Muscle of arm (tissue), 12 donors: ENCODE data around the gene RAET1E. TPM values are rescaled to one million over a fixed set of nuclear protein-coding genes. Genes with fewer than 3 reads are reported as not detected.

ENCODE experiments used
- DNase-seq: peaks from one replicate; pipeline ENCODE4 v3.0.0-alpha.2; 2013
- polyA plus RNA-seq, 12 donors: library from polyadenylated mRNA; unstranded; fragments of 120-200 nt; gene quantifications; one replicate each; pipeline ENCODE4 v1.2.1, GENCODE V29; 2013; ENCODE audit not compliant: insufficient read length in 12 of 12

Gene RAET1E
- polyA plus RNA-seq, 12 donors = 0.11 to 2.1 (median 0.97) TPM; not detected in 2

DNA sequence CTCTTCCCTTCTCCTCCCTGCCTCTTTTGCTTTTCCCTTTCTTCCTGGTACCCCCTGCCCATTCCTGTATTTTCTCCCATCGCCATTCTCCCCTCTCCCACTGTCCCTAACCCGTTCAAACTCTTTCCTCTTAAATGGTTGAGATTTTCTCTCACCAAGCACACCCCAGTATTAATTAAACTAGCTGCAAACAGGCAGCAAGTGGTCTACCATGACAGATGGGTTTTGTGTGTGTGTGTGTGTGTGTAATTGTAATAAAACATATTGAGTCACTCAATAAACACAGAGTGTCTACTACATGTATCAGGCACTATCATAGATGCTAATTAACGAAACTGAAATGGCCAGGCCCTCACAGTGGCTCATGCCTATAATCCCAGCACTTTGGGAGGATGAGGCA, 6.7 kb downstream of the RAET1E start:
- DNase-seq = no peak

DNA sequence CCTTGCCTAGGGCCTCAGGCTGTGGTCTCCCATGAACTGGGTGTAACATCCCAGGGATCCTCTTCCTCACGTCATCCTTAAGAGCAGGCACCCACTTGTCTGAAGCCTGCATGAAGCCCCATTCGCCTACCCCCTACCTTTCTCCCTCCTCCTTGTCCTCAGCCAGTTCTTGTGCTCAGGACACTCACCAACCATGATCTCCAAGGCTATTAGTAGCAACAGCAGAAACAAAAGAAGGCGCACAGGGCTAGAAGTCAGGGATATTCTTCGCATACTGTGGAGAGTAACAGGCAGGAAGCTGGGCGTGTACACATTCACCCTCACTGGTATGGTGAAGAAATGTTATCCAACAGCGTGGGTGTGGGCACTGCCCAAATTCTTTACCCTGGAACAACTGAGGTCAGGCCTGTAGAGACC, 7.3 kb downstream of the RAET1E start:
- no peak for DNase-seq

GRCh38 chr6:149889326-149889725, 8.6 kb downstream of the RAET1E start:
- DNase-seq = no peak

GRCh38 chr6:149888659-149889058, 9.3 kb downstream of the RAET1E start:
- no peak for DNase-seq

GRCh38 chr6:149888093-149888492, 9.8 kb downstream of the RAET1E start:
- no peak for DNase-seq

DNA sequence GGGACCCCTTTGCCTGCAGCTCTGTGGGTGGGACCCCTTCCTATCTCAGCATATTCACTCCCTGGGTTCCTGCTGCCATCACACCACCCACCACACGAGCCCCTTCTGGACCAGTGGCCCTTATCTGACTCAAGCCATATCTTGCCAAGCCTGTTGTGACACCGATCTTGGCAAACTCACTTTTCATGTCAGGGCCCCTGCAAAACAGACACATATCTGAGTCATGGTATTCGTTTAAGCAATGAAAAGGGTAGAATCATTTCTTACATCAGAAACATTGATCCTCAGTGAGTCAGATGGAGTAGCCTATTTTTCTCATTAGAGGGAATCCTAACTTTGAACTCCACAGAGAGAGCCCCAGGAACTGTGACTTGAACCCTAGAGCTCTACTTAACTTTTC, 10.6 kb downstream of the RAET1E start:
- DNase-seq = no peak

- DNase-seq = no peak
Measured at GRCh38 chr6:149885888-149886287, 12.0 kb downstream of the RAET1E start.

GRCh38 chr6:149884617-149885016, 13.3 kb downstream of the RAET1E start:
- no peak for DNase-seq

GRCh38 chr6:149884215-149884614, 13.7 kb downstream of the RAET1E start:
- no peak for DNase-seq

GRCh38 chr6:149881860-149882259, 16.1 kb downstream of the RAET1E start:
- no peak for DNase-seq

GRCh38 chr6:149881066-149881766, 16.7 kb downstream of the RAET1E start:
- DNase-seq = no peak

- no peak for DNase-seq
Measured at GRCh38 chr6:149877659-149878058, 20.3 kb downstream of the RAET1E start.

- no peak for DNase-seq
Measured at GRCh38 chr6:149876241-149876933, 21.5 kb downstream of the RAET1E start.

- no peak for DNase-seq
Measured at GRCh38 chr6:149872233-149872632, 25.7 kb downstream of the RAET1E start.

- no peak for DNase-seq
Measured at GRCh38 chr6:149871182-149871581, 26.7 kb downstream of the RAET1E start.

DNA sequence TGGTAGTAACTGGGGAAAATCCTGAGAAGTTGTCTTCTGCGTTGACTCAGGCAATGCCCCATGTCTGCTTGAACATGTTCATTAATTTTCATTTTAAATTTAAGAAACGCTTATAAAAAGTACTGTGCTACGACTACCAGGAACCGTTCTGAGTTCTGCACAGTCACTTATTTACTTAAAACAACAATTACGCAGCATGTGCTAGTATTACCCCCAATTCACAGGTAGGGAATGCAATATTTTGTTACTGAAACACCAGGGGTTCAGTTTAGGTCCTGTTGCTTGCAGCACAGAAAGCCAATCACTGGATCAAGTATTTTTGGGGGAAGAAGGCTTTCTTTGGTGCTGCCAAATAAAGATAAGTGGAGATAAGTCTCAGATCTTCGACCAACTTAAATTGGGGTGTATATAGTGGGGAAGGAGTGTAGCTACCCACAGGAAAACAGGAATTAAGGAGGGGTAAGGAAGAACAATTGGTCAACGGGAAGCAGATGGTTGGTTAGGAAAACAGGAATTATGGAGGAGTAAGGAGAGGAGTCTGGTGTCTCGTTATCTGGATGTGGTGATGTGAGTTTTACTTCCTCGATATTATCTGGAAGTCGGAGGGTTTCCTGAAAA, 28.5 kb downstream of the RAET1E start:
- no peak for DNase-seq

- no peak for DNase-seq
Measured at GRCh38 chr6:149867876-149868640, 29.9 kb downstream of the RAET1E start.

DNA sequence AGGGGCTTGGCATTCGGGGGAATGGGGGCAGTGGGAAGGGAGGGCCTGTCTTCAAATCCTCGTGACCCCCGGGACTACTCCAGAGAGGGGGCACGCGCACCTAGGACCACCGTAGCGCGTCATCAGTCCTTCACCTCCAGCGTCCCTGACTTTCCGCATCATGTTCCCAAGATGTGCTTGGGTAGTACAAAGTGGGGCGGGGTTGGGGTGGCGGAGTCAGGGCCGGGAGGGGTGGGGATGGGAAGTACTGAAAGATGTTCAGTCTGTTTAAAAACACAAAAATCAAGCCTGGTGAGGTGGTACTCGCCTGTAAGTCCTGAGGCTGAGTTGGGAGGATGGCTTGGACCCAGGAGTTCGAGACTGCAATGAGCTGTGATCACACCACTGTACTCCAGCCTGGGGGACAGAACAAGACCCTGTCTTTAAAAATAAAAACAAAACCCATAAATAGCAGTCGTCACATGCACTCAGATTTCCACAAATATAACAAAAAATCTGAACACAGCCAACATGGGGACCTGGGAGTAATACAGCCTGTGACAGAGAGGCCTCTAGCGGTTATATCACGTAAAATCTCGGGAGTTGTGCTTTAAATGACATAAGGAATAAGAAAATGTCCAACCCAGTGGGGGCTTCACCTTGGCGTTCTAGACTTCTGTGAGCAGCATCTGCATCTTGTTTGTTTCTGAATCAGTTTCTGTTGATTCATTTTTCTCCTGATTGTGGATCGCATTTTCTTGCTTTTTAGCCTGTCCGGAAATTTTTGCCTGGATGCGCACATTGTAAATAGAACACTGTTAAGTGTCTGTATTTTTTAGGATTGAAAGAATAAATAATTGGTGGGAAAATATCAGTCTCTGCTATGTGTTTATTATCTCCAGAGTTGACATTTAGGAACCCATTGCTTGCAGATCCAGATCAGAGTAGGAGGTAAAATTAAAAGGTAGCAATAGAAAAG, 33.1 kb downstream of the RAET1E start:
- peak; percentile 58 for DNase-seq

GRCh38 chr6:149863698-149864577, 34.0 kb downstream of the RAET1E start, which contains the start of gene LRP11:
Gene LRP11 (minus strand): TSS chr6:149864359. CDS start chr6:149864020, 339 bp downstream.
- DNase-seq = peak; percentile 59
